Panc1 (cell line): ENCODE results near the gene RBKS. TPM values are rescaled to one million over a fixed set of nuclear protein-coding genes. Genes with fewer than 3 reads are reported as not detected.

Experiments
- ATAC-seq: fragments of 200-7000 bp; cut with Tn5 transposase; 2 replicates; pipeline ENCODE4 v1.9.1; 2020; ENCODE audit warnings: mild to moderate bottlenecking, moderate library complexity
- BruUV-seq: library from RNA; stranded (reverse); fragments of 400-500 nt; replicated peaks from 2 replicates; lab custom pipeline; 2021; lab: Mats Ljungman, UMichigan
- CTCF ChIA-PET: fragments of 300-600 bp; sonication (Branson Sonifier 250); formaldehyde crosslinking; loops from one replicate; lab custom pipeline; 2022; ENCODE audit warnings: antibody characterized with exemption; lab: Charles Lee
- POLR2A ChIA-PET: fragments of 300-600 bp; sonication (Branson Sonifier 250); formaldehyde crosslinking; loops from one replicate; lab custom pipeline; 2022; ENCODE audit warnings: antibody characterized with exemption; lab: Charles Lee
- DNase-seq: peaks from one replicate; pipeline ENCODE4 v3.0.0-alpha.2; 2010; ENCODE audit warnings: low read depth, low spot score
- H3K27ac ChIP-seq: 2 replicates; pipeline ENCODE4 v1.5.1; 2011; ENCODE audit warnings: mild to moderate bottlenecking, low read length, inconsistent platforms
- H3K27me3 ChIP-seq: fragments of 200-500 bp; sonication (Bioruptor generic); 2 replicates; pipeline ENCODE4 v1.6.0; 2014; ENCODE audit warnings: low read length, inconsistent platforms; ENCODE audit not compliant: control insufficient read depth, insufficient read depth
- H3K36me3 ChIP-seq: fragments of 200-500 bp; sonication (Bioruptor generic); 2 replicates; pipeline ENCODE4 v1.5.1; 2014; ENCODE audit warnings: inconsistent platforms, mild to moderate bottlenecking, low read length, moderate library complexity; ENCODE audit not compliant: control insufficient read depth, insufficient read depth
- H3K4me1 ChIP-seq: 2 replicates; pipeline ENCODE4 v1.5.1; 2011; ENCODE audit warnings: inconsistent platforms, mild to moderate bottlenecking, low read length, moderate library complexity; ENCODE audit not compliant: control insufficient read depth, insufficient read depth
- H3K4me3 ChIP-seq, 2 experiments: 2 replicates each; pipeline ENCODE4 v1.5.1; 2011 to 2012; ENCODE audit warnings: low read depth in 2 of 2, low read length in 2 of 2, mild to moderate bottlenecking in 2 of 2, inconsistent platforms in 1 of 2, moderate library complexity in 1 of 2
- H3K9me3 ChIP-seq: fragments of 200-500 bp; sonication (Bioruptor generic); 2 replicates; pipeline ENCODE4 v1.5.1; 2014; ENCODE audit warnings: low read depth, mild to moderate bottlenecking, inconsistent platforms, low read length, moderate library complexity; ENCODE audit not compliant: control insufficient read depth, insufficient read depth
- CTCF ChIP-seq: fragments of 450-650 bp; IDR thresholded peaks from 2 replicates; pipeline ENCODE4 v1.5.1; 2017; ENCODE audit warnings: mild to moderate bottlenecking
- POLR2AphosphoS5 ChIP-seq: IDR thresholded peaks from 2 replicates; pipeline ENCODE4 v1.6.1; 2012; ENCODE audit warnings: mild to moderate bottlenecking, low read depth, low read length, moderate library complexity
- REST ChIP-seq, 2 experiments: IDR thresholded peaks; 2 replicates each; pipeline ENCODE4 v1.6.1; 2011 to 2012; ENCODE audit warnings: low read depth in 2 of 2, control low read depth in 1 of 2, low read length in 1 of 2, mild to moderate bottlenecking in 1 of 2, moderate library complexity in 1 of 2; ENCODE audit not compliant: insufficient read depth in 1 of 2
- SIN3A ChIP-seq: IDR thresholded peaks from 2 replicates; pipeline ENCODE4 v1.6.1; 2012; ENCODE audit warnings: low read depth, mild to moderate bottlenecking, low read length, moderate library complexity, borderline replicate concordance; ENCODE audit not compliant: insufficient read depth
- TCF7L2 ChIP-seq: IDR thresholded peaks from 2 replicates; pipeline ENCODE4 v1.6.1; 2011; ENCODE audit warnings: mild to moderate bottlenecking, low read depth, low read length, inconsistent platforms
- in situ Hi-C: cut with HindIII; loops from 2 replicates; pipeline ENCODE4 v1.10.0; 2016; ENCODE audit warnings: low sequenced_read_pairs, low pct_unique_long_range_greater_than_20kb
- intact Hi-C: fragments of 100-400 bp; cut with micrococcal nuclease; formaldehyde crosslinking; loops from one replicate; pipeline ENCODE4 v1.10.0; 2022; ENCODE audit not compliant: unreplicated experiment
- total RNA-seq: library from RNA; stranded (reverse); gene quantifications from one replicate; pipeline ENCODE4 v1.2.1, GENCODE V29; 2021; ENCODE audit not compliant: unreplicated experiment

Gene RBKS
- total RNA-seq, 1 experiment from 2014 or later: 2.2 TPM

- ChIA-PET CTCF (no interaction called here), POLR2A (no interaction called here)
- H3K27me3 ChIP-seq: no peaks in the 10 kb centered on the region
- intact Hi-C loops: no loop called here
- in situ Hi-C loops: no loop called here
- peaks cover 5% of the 10 kb centered on the region for H3K4me1 ChIP-seq
- H3K4me3 ChIP-seq: no peak overlapping the region
- BruUV-seq: no TSS peak
- no peak for ATAC-seq
- no peak for DNase-seq
- H3K36me3 ChIP-seq: no peaks in the 10 kb centered on the region
- no peaks in the 10 kb centered on the region for H3K9me3 ChIP-seq
- H3K27ac ChIP-seq: no peak overlapping the region
- no peak for TF ChIP-seq TCF7L2
- no peak for TF ChIP-seq POLR2AphosphoS5
- no peak for TF ChIP-seq CTCF
- no peak for TF ChIP-seq REST (IDR thresholded peaks at IDR 0.05; ENCODE audit: insufficient read depth in 1 of 2, low read depth in 2 of 2, low read length in 1 of 2)
- TF ChIP-seq SIN3A: no peak
Observed at GRCh38 chr2:27796791-27797765, 93.1 kb downstream of the RBKS start.

- H3K4me3 ChIP-seq: no peak overlapping the region
- CTCF ChIA-PET: no interaction called here
- POLR2A ChIA-PET: no interaction called here
- H3K36me3 ChIP-seq: no peaks in the 10 kb centered on the region
- no peaks in the 10 kb centered on the region; the same call in 1 of the 2 replicates for H3K9me3 ChIP-seq
- ATAC-seq (no peak), DNase-seq (no peak)
- H3K27ac ChIP-seq: no peak overlapping the region
- no TSS peak for BruUV-seq
- in situ Hi-C loops (no loop called here), intact Hi-C loops (no loop called here)
- peaks cover 5% of the 10 kb centered on the region for H3K4me1 ChIP-seq
- TF ChIP-seq POLR2AphosphoS5 (no peak), TCF7L2 (no peak), REST (IDR thresholded peaks at IDR 0.05; ENCODE audit: insufficient read depth in 1 of 2, low read depth in 2 of 2, low read length in 1 of 2) (no peak), CTCF (no peak), SIN3A (no peak)
- H3K27me3 ChIP-seq: no peaks in the 10 kb centered on the region
Observed at GRCh38 chr2:27795868-27796277, 94.3 kb downstream of the RBKS start.
